Measurements from ENCODE around the gene LDLRAP1.

The LDLRAP1 gene

DNA sequence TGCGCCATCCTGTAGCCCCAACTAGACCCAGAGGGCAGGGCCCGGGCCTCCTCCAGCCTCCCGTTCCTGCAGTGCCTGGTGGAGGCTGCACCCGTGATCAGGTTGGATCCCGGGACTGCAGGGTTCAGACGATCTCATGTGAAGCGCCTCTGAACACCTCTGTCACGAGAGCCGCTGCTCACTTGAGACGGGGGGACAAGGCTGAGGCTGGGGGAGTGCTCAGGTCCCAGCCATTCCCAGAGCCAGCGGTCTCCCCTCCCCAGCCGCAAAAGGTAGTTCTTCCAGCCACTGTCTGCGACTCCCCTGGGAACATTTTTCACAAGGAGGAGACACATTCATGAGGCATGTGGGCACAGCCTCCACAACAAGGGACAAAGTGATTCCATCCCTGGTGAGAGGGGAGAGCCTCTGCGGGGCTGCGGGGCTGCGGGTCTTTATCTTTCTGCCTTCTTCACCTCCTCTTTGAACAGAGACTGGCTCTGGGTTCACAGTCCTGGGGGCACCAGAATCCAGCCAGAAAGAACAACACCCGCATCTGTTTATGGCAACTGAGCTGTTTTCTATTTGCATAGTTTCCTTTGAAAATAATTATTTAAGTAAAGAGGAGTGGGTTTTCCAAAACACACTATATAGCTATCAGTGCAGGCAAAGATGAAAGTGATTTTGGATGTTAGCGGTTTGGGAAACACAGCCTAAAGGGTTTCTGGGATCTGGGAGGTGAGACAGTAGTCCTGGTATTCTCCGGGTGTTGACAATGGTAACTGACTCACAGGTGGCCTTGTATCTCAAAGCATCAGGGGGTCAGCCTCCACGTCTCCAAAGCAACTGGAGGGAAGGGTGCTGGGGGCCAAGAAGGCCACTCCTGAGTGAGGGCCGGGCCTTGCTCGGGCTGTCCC, 13.0 kb upstream of the LDLRAP1 start:
- Histone ChIP-seq H3K4me1 (ENCODE audit: insufficient read depth, low read length, poor library complexity, severe bottlenecking) (no peaks in the 10 kb centered on the region), H2AFZ (ENCODE audit: low read length) (no peak overlapping the region), H3K4me3 (ENCODE audit: low read length, poor library complexity, severe bottlenecking) (no peak overlapping the region), H4K20me1 (ENCODE audit: insufficient read depth, low read length, poor library complexity, severe bottlenecking) (no peaks in the 10 kb centered on the region), H3K27me3 (ENCODE audit: insufficient read depth, low read length, poor library complexity, severe bottlenecking) (no peaks in the 10 kb centered on the region), H3K9ac (ENCODE audit: low read depth, low read length, poor library complexity, severe bottlenecking) (no peak overlapping the region), H3F3A (ENCODE audit: low read depth) (no peaks in the 10 kb centered on the region), H3K9me3 (ENCODE audit: insufficient read depth, low read depth, low read length) (no peaks in the 10 kb centered on the region), H3K79me2 (ENCODE audit: insufficient read depth, low read length) (no peaks in the 10 kb centered on the region), H3K36me3 (ENCODE audit: insufficient read depth, low read length) (no peaks in the 10 kb centered on the region), H3K9me2 (replicated peaks; ENCODE audit: low read depth, low read length) (no peaks in the 10 kb centered on the region), H3K4me2 (ENCODE audit: low read depth, low read length, poor library complexity, severe bottlenecking) (no peak overlapping the region)
- TF ChIP-seq, protein P1, sequence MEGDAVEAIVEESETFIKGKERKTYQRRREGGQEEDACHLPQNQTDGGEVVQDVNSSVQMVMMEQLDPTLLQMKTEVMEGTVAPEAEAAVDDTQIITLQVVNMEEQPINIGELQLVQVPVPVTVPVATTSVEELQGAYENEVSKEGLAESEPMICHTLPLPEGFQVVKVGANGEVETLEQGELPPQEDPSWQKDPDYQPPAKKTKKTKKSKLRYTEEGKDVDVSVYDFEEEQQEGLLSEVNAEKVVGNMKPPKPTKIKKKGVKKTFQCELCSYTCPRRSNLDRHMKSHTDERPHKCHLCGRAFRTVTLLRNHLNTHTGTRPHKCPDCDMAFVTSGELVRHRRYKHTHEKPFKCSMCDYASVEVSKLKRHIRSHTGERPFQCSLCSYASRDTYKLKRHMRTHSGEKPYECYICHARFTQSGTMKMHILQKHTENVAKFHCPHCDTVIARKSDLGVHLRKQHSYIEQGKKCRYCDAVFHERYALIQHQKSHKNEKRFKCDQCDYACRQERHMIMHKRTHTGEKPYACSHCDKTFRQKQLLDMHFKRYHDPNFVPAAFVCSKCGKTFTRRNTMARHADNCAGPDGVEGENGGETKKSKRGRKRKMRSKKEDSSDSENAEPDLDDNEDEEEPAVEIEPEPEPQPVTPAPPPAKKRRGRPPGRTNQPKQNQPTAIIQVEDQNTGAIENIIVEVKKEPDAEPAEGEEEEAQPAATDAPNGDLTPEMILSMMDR (conservative IDR thresholded peaks at IDR 0.05; ENCODE audit: low read length): no peak
- no peak for TF ChIP-seq EZH2phosphoT487 (IDR thresholded peaks at IDR 0.05; ENCODE audit: borderline replicate concordance)

DNA sequence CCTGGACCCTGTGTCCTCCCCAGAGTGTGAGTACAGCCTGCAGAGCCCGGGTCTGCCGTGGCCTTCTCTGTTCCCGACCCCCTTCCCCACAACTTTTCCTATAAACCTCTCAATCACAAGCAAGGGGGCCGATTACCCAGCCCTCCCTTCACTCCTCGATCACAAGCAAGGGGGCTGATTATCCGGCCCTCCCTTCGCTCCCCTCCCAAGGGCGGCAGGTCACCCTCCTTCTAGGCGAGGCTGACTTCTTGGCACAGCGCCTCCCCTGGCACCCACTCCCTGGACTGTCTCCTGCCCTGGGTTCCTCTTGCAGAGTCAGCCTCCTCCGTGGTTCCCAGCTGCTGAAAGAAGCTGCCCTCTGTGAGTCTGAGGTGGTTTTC, 12.3 kb upstream of the LDLRAP1 start:
- H3K4me2 ChIP-seq (ENCODE audit: low read depth, low read length, poor library complexity, severe bottlenecking): no peak overlapping the region
- no peaks in the 10 kb centered on the region for H3F3A ChIP-seq (ENCODE audit: low read depth)
- TF ChIP-seq EZH2phosphoT487 (IDR thresholded peaks at IDR 0.05; ENCODE audit: borderline replicate concordance): no peak
- TF ChIP-seq, protein P1 (conservative IDR thresholded peaks at IDR 0.05; ENCODE audit: low read length): no peak

DNA sequence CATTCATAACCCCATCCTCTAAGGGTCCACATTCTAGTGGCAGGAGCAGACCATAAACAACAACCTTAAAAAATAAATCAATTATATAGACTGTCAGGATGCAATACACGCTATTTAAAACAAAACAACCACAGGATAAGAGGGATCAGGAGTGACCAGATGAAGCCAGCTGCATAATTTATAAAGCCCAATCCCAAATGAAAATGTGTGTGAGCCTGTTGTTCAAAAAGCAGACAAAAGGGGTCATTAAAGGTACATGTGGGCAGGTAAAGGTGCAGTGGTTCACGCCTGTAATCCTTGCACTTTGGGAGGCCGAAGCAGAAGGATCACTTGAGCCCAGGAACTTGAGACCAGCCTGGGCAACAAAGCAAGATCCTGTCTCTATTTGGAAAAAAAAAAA, 10.4 kb upstream of the LDLRAP1 start:
- Histone ChIP-seq H3K4me3 (ENCODE audit: low read length, poor library complexity, severe bottlenecking) (no peak overlapping the region), H4K20me1 (ENCODE audit: insufficient read depth, low read length, poor library complexity, severe bottlenecking) (no peaks in the 10 kb centered on the region), H3K9ac (ENCODE audit: low read depth, low read length, poor library complexity, severe bottlenecking) (no peak overlapping the region), H3K9me3 (ENCODE audit: insufficient read depth, low read depth, low read length) (no peaks in the 10 kb centered on the region), H3F3A (ENCODE audit: low read depth) (no peaks in the 10 kb centered on the region), H3K4me2 (ENCODE audit: low read depth, low read length, poor library complexity, severe bottlenecking) (no peak overlapping the region), H3K4me1 (ENCODE audit: insufficient read depth, low read length, poor library complexity, severe bottlenecking) (no peaks in the 10 kb centered on the region), H3K9me2 (replicated peaks; ENCODE audit: low read depth, low read length) (no peaks in the 10 kb centered on the region), H2AFZ (ENCODE audit: low read length) (no peak overlapping the region), H3K27me3 (ENCODE audit: insufficient read depth, low read length, poor library complexity, severe bottlenecking) (no peaks in the 10 kb centered on the region), H3K36me3 (ENCODE audit: insufficient read depth, low read length) (no peaks in the 10 kb centered on the region), H3K79me2 (ENCODE audit: insufficient read depth, low read length) (no peaks in the 10 kb centered on the region)
- no peak for TF ChIP-seq EZH2phosphoT487 (IDR thresholded peaks at IDR 0.05; ENCODE audit: borderline replicate concordance)
- TF ChIP-seq, protein P1 (conservative IDR thresholded peaks at IDR 0.05; ENCODE audit: low read length): no peak

More for the DNA sequence above, 12.3 kb upstream of the LDLRAP1 start:
- Histone ChIP-seq H3K36me3 (ENCODE audit: insufficient read depth, low read length) (no peaks in the 10 kb centered on the region), H3K4me3 (ENCODE audit: low read length, poor library complexity, severe bottlenecking) (no peak overlapping the region), H3K9me3 (ENCODE audit: insufficient read depth, low read depth, low read length) (no peaks in the 10 kb centered on the region), H3K9ac (ENCODE audit: low read depth, low read length, poor library complexity, severe bottlenecking) (no peak overlapping the region), H3K27me3 (ENCODE audit: insufficient read depth, low read length, poor library complexity, severe bottlenecking) (no peaks in the 10 kb centered on the region), H3K79me2 (ENCODE audit: insufficient read depth, low read length) (no peaks in the 10 kb centered on the region), H4K20me1 (ENCODE audit: insufficient read depth, low read length, poor library complexity, severe bottlenecking) (no peaks in the 10 kb centered on the region), H3K4me1 (ENCODE audit: insufficient read depth, low read length, poor library complexity, severe bottlenecking) (no peaks in the 10 kb centered on the region), H2AFZ (ENCODE audit: low read length) (no peak overlapping the region), H3K9me2 (replicated peaks; ENCODE audit: low read depth, low read length) (no peaks in the 10 kb centered on the region)
